Measurements from ENCODE around the gene AMOTL1. TPM values are rescaled to one million over a fixed set of nuclear protein-coding genes. Genes with fewer than 3 reads are reported as not detected.

AMOTL1 gene
- total RNA-seq, result 1 to 10 TPM; 7.1 to 8.9 (median 8.7) TPM
- total RNA-seq (2013), result 2.2 TPM

DNA sequence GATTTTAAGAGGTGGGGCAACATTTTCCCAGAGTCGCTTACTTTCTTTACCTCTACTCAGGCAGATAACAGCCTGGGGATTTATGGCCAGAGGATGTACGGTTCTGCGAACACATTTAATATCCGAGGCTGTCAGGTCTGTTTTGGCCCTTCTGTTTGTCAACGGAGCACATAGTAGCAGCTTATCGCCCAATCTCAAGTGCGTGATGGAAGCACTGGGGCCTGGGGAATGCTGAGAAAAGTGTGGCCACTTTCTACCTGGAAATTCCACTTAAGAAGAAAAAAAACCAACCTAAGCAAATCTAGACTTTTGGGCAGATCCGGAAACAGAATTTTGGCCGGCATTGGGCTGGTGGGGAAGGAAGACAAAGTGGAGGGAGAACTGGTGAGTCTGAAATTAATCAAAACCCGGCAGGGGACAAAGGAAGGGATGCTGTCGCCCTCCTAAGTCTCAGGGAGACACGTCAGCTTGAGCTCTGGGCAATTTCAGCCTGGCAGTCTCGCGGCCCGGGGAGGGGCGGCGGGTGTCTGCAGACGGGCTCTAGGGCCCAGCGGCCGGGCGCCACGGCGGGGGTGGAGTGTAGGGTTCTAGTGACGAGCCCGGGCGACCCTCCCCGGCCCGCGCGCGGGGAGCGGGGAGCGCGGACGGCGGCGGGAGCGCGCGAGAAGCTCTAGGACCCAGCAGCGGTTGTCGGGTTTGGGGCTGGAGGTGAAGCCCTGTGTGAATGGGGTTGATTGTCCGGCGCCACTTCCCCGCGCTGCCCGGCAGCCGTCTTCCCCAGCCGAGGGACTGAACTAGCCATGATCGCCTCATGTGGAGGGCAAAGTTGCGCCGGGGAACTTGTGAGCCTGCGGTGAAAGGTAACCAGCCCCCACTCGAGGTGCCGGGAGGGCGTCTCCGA is at the start of gene AMOTL1:
Gene AMOTL1, plus strand, starts transcription at position 656 of the 901 bp plus-strand sequence. Its CDS starts 156 bp downstream, at position 812.
- DNase-seq (peak; percentile 11 to 70), ATAC-seq (peak; percentile 83 to 88 (median 88))
- Histone ChIP-seq H3K27ac (ENCODE audit: low read length) (peak within 1 kb of the TSS; percentile 40), H3K36me3 (ENCODE audit: control insufficient read depth, insufficient read depth, low read length) (no peaks in the 10 kb centered on the region), H3K27me3 (ENCODE audit: control insufficient read depth, insufficient read depth, low read length) (no peaks in the 10 kb centered on the region), H3K4me3 (ENCODE audit: low read length) (peak within 1 kb of the TSS; percentile 64), H3K4me1 (ENCODE audit: control insufficient read depth, insufficient read depth, low read length) (peaks cover 16% of the 10 kb centered on the region), H3K9me3 (ENCODE audit: control insufficient read depth, insufficient read depth, low read length) (no peaks in the 10 kb centered on the region)
- intact Hi-C loops (cut with micrococcal nuclease), result no loop called here
- Mint-ChIP-seq H3K36me3 (no peaks in the 10 kb centered on the region), H3K4me1 (peaks cover 18 to 30% of the 10 kb centered on the region in 2 donors), H3K4me3 (no peak within 1 kb of the TSS), H3K27ac (peak within 1 kb of the TSS in 1 of 2 donors; percentile 45), H3K9me3 (no peaks in the 10 kb centered on the region), H3K27me3 (ENCODE audit: low read depth in 2 of 2) (no peaks in the 10 kb centered on the region)
- WGBS (ENCODE audit: insufficient coverage), result 5% methylated on average over 57 of the region's 57 CpGs
- no peak for TF ChIP-seq CTCF (IDR thresholded peaks at IDR 0.05)

DNA sequence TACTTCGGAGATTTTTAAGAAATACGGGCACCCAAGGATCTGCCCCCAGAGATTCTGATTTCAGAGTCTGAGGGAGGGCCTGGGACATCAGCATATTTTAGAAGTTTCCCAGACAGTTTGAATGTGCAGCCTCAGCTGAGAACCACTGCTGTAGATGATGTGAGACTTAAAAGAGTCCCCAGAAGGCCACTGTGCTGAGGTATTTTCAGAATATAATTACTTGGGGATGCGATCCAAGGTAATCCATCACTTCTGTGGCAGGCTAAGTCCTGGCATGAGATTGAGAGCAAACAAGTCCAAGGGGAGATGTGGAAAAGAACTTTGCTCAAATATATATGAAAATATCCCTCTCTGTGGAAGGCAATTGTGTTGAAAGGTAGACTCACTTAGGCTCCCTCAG is 48.3 kb upstream of the AMOTL1 start:
- Histone ChIP-seq H3K36me3 (ENCODE audit: control insufficient read depth, insufficient read depth, low read length) (no peaks in the 10 kb centered on the region), H3K27me3 (ENCODE audit: control insufficient read depth, insufficient read depth, low read length) (peaks cover 4% of the 10 kb centered on the region), H3K27ac (ENCODE audit: low read length) (no peak overlapping the region), H3K4me3 (ENCODE audit: low read length) (no peak overlapping the region), H3K4me1 (ENCODE audit: control insufficient read depth, insufficient read depth, low read length) (no peaks in the 10 kb centered on the region), H3K9me3 (ENCODE audit: control insufficient read depth, insufficient read depth, low read length) (no peaks in the 10 kb centered on the region)
- 91% methylated on average over 3 of the region's 3 CpGs for WGBS (ENCODE audit: insufficient coverage)
- Mint-ChIP-seq H3K27me3 (ENCODE audit: low read depth in 2 of 2) (peaks cover 28 to 54% of the 10 kb centered on the region in 2 donors), H3K9me3 (peaks cover 0 to 4% of the 10 kb centered on the region in 2 donors), H3K27ac (no peak overlapping the region), H3K4me1 (no peaks in the 10 kb centered on the region), H3K36me3 (peaks cover 8% of the 10 kb centered on the region), H3K4me3 (no peak overlapping the region)
- no peak for TF ChIP-seq CTCF (IDR thresholded peaks at IDR 0.05)
- intact Hi-C loops (cut with micrococcal nuclease), result no loop called here
- no peak for DNase-seq
- ATAC-seq, result no peak

GRCh38 chr11:94721565-94722292 is 46.4 kb upstream of the AMOTL1 start:
- Histone ChIP-seq H3K4me3 (ENCODE audit: low read length) (no peak overlapping the region), H3K27ac (ENCODE audit: low read length) (no peak overlapping the region), H3K9me3 (ENCODE audit: control insufficient read depth, insufficient read depth, low read length) (no peaks in the 10 kb centered on the region), H3K27me3 (ENCODE audit: control insufficient read depth, insufficient read depth, low read length) (peaks cover 4% of the 10 kb centered on the region), H3K4me1 (ENCODE audit: control insufficient read depth, insufficient read depth, low read length) (no peaks in the 10 kb centered on the region), H3K36me3 (ENCODE audit: control insufficient read depth, insufficient read depth, low read length) (no peaks in the 10 kb centered on the region)
- 93% methylated on average over 2 of the region's 2 CpGs for WGBS (ENCODE audit: insufficient coverage)
- intact Hi-C loops (cut with micrococcal nuclease), result no loop called here
- H3K27ac Mint-ChIP-seq, result no peak overlapping the region
- no peaks in the 10 kb centered on the region for H3K36me3 Mint-ChIP-seq
- peaks cover 0 to 2% of the 10 kb centered on the region in 2 donors for H3K9me3 Mint-ChIP-seq
- H3K27me3 Mint-ChIP-seq (ENCODE audit: low read depth in 2 of 2), result peaks cover 24 to 40% of the 10 kb centered on the region in 2 donors
- DNase-seq (no peak), ATAC-seq (no peak)
- no peak overlapping the region for H3K4me3 Mint-ChIP-seq
- no peak for TF ChIP-seq CTCF (IDR thresholded peaks at IDR 0.05)
- no peaks in the 10 kb centered on the region for H3K4me1 Mint-ChIP-seq
